NCI-H2196 (cell line): ENCODE measurements around the gene RASEF.
A peak's percentile ranks its signal among the peaks of the same experiment; 100 is the strongest.
"Not testable (repeated sequence)": the region's sequence is repeated elsewhere in the genome, so short reads cannot be mapped to it uniquely, and the experiment has no call there.

Experiments used
- DNase-seq: peaks from one replicate; lab custom pipeline; 2025; ENCODE audit not compliant: unreplicated experiment; lab: John Stamatoyannopoulos, UW

The RASEF gene

GRCh38 chr9:82975176-82975575, 87.8 kb downstream of the RASEF start:
- no peak for DNase-seq

- DNase-seq = no peak
Measured at GRCh38 chr9:82972446-82972845, 90.5 kb downstream of the RASEF start.

DNA sequence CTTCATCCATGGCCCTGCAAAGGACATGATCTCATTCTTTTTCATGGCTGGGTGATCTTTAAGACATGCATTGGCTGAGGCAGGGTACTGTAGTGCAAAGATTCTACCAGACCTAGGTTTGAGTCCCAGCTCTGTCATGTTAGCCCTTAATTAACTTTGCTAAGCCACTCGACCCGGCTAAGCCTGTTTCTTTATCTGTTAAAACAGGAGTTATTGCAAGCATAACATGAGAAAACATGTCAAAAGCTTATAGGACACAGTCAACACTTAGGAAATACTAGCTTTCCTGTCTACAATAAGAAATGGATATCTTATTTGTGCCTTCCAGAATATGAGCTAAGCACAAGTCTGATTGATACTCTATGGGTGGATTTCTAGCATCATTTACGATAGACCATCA, 92.6 kb downstream of the RASEF start:
- DNase-seq = no peak

GRCh38 chr9:82969291-82969690, 93.7 kb downstream of the RASEF start:
- no peak for DNase-seq

- no peak for DNase-seq
Measured at GRCh38 chr9:82968816-82969215, 94.1 kb downstream of the RASEF start.

- DNase-seq = no peak
Measured at GRCh38 chr9:82968388-82968787, 94.6 kb downstream of the RASEF start.

- peak; percentile 94 for DNase-seq
Measured at GRCh38 chr9:82961504-82962125, 101.3 kb downstream of the RASEF start.

GRCh38 chr9:82957529-82958379, 105.2 kb downstream of the RASEF start:
- DNase-seq = no peak

GRCh38 chr9:82949203-82949602, 113.7 kb downstream of the RASEF start:
- no peak for DNase-seq

DNA sequence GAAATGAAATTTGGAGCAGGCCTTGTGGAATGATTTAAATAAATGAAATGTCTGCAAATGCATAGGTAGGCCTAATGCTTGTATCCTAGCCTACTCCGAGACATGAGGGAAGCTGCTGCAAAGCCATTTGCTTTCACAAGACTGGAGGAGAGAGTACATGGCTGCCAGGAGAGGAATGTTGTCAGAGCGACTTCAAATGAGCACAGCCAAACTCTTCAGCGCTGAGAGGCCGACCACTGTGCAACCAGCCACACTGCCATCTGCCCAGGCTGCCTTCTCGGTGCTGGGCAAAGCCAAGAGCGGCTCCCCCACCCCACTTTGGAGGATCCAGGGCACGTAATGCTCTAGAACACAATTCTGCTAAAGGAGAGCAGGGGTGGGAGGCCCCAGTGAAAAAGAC, 122.6 kb downstream of the RASEF start:
- DNase-seq = no peak

DNA sequence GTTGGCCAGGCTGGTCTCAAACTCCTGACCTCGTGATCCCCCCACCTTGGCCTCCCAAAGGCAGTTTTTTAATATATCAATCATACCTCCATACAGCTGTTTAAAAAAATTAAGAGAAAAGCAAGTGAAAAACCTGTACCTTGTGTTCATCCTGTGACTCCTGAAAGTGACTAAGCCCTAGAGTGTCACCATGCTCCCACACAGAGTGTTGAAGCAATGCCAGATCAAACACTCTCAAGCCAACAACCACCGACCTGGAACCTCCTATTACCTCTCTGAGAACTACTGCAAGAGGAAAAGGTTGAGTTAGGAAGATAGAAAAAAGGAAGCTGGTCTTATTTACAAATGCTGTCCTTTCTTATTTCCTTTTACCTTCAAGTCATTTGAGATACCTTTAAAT, 123.5 kb downstream of the RASEF start:
- peak; percentile 37 for DNase-seq

GRCh38 chr9:82938426-82939218, 124.3 kb downstream of the RASEF start:
- DNase-seq = no peak

DNA sequence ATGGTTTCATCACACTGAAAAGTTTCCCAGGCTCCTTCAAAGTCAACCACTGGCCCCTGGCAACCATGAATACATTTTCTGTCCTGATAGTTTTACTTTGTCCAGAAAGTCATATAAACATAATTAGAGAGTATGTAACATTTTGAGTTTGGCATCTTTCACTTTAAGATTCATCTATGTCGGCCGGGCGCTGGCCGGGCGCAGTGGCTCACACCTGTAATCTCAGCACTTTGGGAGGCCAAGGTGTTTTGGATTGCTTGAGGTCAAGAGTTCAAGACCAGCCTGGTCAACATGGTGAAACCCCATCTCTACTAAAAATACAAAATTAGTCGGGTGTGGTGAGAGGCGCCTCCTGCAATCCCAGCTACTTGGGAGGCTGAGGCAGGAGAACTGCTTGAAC, 126.4 kb downstream of the RASEF start:
- not testable (repeated sequence) for DNase-seq

DNA sequence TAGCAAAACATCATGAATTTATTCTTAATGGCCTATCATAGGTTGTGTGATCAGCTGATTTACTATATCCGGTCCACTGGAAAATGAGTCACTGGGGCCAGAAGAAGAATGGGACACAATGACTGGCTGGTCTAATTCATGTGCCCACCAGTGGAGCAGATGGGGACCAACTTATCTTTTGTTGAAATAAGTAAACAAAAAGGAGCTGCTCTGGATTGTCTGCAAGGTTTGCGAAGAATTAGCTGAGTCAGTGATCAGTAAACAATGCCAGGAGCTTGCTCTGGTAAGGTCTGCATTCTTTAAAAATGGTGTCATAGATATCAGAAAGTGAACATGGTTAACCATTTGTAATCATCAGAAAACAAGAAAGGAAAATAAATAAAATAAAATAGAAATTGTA, 128.0 kb downstream of the RASEF start:
- peak; percentile 8 for DNase-seq

DNA sequence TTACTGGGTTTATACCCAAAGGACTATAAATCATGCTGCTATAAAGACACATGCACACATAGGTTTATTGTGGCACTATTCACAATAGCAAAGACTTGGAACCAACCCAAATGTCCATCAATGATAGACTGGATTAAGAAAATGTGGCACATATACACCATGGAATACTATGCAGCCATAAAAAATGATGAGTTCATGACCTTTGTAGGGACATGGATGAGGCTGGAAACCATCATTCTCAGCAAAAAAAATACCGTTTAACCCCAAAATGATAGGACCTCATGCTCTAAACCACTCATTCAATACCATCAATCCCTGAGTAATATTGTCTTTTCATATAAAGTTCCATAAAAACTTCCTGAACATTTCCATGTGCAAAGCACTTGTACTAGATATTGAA, 128.9 kb downstream of the RASEF start:
- DNase-seq = not testable (repeated sequence)

DNA sequence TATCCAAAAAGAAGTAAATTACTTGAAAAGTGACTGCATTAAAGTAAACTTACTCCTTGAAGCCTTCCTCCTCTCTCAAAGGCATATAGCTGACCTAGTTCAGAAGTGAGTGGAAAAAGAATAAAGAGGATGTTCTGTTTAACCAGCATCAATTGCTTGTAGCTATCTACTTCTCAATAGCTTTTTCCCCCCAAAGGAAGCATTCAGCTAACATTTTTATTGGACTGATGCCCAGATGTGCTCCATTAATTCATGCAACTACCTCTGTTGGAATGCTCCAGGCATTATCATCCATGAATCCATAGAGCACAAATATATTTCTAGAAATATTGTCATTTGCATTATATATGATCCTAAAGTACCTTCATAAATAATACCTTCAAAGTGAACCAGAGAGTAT, 132.8 kb downstream of the RASEF start:
- no peak for DNase-seq
